H1 (cell line): ENCODE measurements around the gene SETD1B. TPM values are rescaled to one million over a fixed set of nuclear protein-coding genes. Genes with fewer than 3 reads are reported as not detected.
A peak's percentile ranks its signal among the peaks of the same experiment; 100 is the strongest.

Experiments used
- CTCF ChIA-PET: fragments of 300-600 bp; sonication (Branson Sonifier 250); formaldehyde crosslinking; loops from one replicate; lab custom pipeline; 2021; ENCODE audit not compliant: partially characterized antibody; lab: Charles Lee
- POLR2A ChIA-PET: fragments of 300-600 bp; sonication (Branson Sonifier 250); formaldehyde crosslinking; loops from one replicate; lab custom pipeline; 2021; ENCODE audit warnings: inconsistent platforms; ENCODE audit not compliant: partially characterized antibody; lab: Charles Lee
- DNase-seq, 2 experiments: peaks; one replicate each; pipeline versions ENCODE4 v3.0.0 to v3.0.0-alpha.2; 2010 to 2022; ENCODE audit warnings: low spot score in 2 of 2, low read depth in 1 of 2, mixed read lengths in 1 of 2
- FAIRE-seq: peaks from 2 replicates; lab custom pipeline; 2011; peaks lifted over from hg19 to GRCh38; lab: Jason Lieb, UNC
- H2AFZ ChIP-seq: 2 replicates; pipeline ENCODE4 v1.8.1; 2012; ENCODE audit warnings: low read length, inconsistent platforms
- H2AK5ac ChIP-seq: 2 replicates; pipeline ENCODE4 v1.6.1; 2013; ENCODE audit warnings: low read depth, low read length
- H2BK120ac ChIP-seq: replicated peaks from 2 replicates; pipeline ENCODE3; 2013; ENCODE audit warnings: low read depth, low read length, inconsistent platforms
- H2BK12ac ChIP-seq: 2 replicates; pipeline ENCODE4 v1.6.1; 2013; ENCODE audit warnings: low read depth, low read length
- H2BK15ac ChIP-seq: 2 replicates; pipeline ENCODE4 v1.6.1; 2013; ENCODE audit warnings: low read length
- H2BK20ac ChIP-seq: 2 replicates; pipeline ENCODE4 v1.6.1; 2013; ENCODE audit warnings: low read length
- H2BK5ac ChIP-seq: 2 replicates; pipeline ENCODE4 v1.6.1; 2013; ENCODE audit warnings: low read depth, low read length
- H3K14ac ChIP-seq: 2 replicates; pipeline ENCODE4 v1.6.1; 2013; ENCODE audit warnings: inconsistent platforms; ENCODE audit not compliant: insufficient read length
- H3K18ac ChIP-seq: 2 replicates; pipeline ENCODE4 v1.6.1; 2013; ENCODE audit warnings: low read length; ENCODE audit errors: extremely low read depth
- H3K23ac ChIP-seq: 2 replicates; pipeline ENCODE4 v1.6.1; 2013; ENCODE audit warnings: inconsistent platforms; ENCODE audit not compliant: insufficient read length
- H3K23me2 ChIP-seq: 2 replicates; pipeline ENCODE4 v1.6.1; 2013; ENCODE audit warnings: low read depth, low read length
- H3K27ac ChIP-seq: 2 replicates; pipeline ENCODE4 v1.6.1; 2011; ENCODE audit warnings: low read depth, low read length, inconsistent platforms
- H3K27me3 ChIP-seq, 4 experiments: replicated peaks in 1 of 4; 1 replicate in 1 of 4; 2 replicates in 3 of 4; pipeline versions ENCODE4 v1.6.1 to v1.8.1; 2011 to 2013; ENCODE audit warnings: low read length in 3 of 4, mild to moderate bottlenecking in 3 of 4, inconsistent platforms in 2 of 4, mixed read lengths in 2 of 4, moderate library complexity in 1 of 4; ENCODE audit not compliant: control insufficient read depth in 3 of 4, insufficient read depth in 3 of 4; ENCODE audit errors: extremely low read depth in 1 of 4
- H3K36me3 ChIP-seq, 4 experiments: 2 replicates each; pipeline versions ENCODE4 v1.6.1 to v1.8.1; 2011 to 2013; ENCODE audit warnings: mild to moderate bottlenecking in 4 of 4, low read length in 3 of 4, moderate library complexity in 2 of 4, control low read depth in 1 of 4, inconsistent platforms in 1 of 4; ENCODE audit not compliant: insufficient read depth in 4 of 4, control insufficient read depth in 2 of 4
- H3K4ac ChIP-seq: replicated peaks from 2 replicates; pipeline ENCODE3; 2013; ENCODE audit warnings: low read length, low read depth, mixed read lengths, inconsistent platforms; ENCODE audit not compliant: insufficient read length
- H3K4me1 ChIP-seq, 4 experiments: replicated peaks in 1 of 4; 1 replicate in 1 of 4; 2 replicates in 3 of 4; pipeline versions ENCODE4 v1.6.1 to v1.8.1; 2011 to 2013; ENCODE audit warnings: low read length in 3 of 4, inconsistent platforms in 2 of 4, mixed read lengths in 1 of 4; ENCODE audit not compliant: insufficient read depth in 4 of 4, control insufficient read depth in 3 of 4
- H3K4me2 ChIP-seq, 2 experiments: 2 replicates each; pipeline versions ENCODE4 v1.6.1 to v1.8.1; 2011 to 2013; ENCODE audit warnings: low read depth in 2 of 2, low read length in 2 of 2, control low read depth in 1 of 2, inconsistent platforms in 1 of 2, mild to moderate bottlenecking in 1 of 2; ENCODE audit not compliant: insufficient read depth in 1 of 2
- H3K4me3 ChIP-seq, 4 experiments: fragments of 200-600, 300-600 bp in 1 of 4; sonication (generic), shearing (Covaris generic), sonication (Bioruptor Twin) in 1 of 4; 2 replicates each; pipeline versions ENCODE4 v1.5.1 to v1.8.1; 2011 to 2016; ENCODE audit warnings: low read length in 4 of 4, low read depth in 3 of 4, control low read depth in 2 of 4, inconsistent platforms in 2 of 4, mild to moderate bottlenecking in 2 of 4, mixed read lengths in 1 of 4, moderate library complexity in 1 of 4; ENCODE audit not compliant: insufficient read depth in 2 of 4; ENCODE audit errors: extremely low read depth in 1 of 4
- H3K56ac ChIP-seq: replicated peaks from 2 replicates; pipeline ENCODE3; 2013; ENCODE audit warnings: low read depth, mild to moderate bottlenecking, mixed read lengths, low read length, inconsistent platforms; ENCODE audit not compliant: insufficient read length
- H3K79me1 ChIP-seq: 2 replicates; pipeline ENCODE4 v1.6.1; 2013; ENCODE audit warnings: low read depth, low read length, control low read depth
- H3K79me2 ChIP-seq, 2 experiments: 2 replicates each; pipeline versions ENCODE4 v1.6.1 to v1.8.1; 2012 to 2013; ENCODE audit warnings: low read length in 2 of 2, mild to moderate bottlenecking in 2 of 2, inconsistent platforms in 1 of 2; ENCODE audit not compliant: insufficient read depth in 2 of 2, control insufficient read depth in 1 of 2
- H3K9ac ChIP-seq, 4 experiments: replicated peaks in 1 of 4; 1 replicate in 1 of 4; 2 replicates in 3 of 4; pipeline versions ENCODE4 v1.6.1 to v1.8.1; 2011 to 2013; ENCODE audit warnings: low read depth in 3 of 4, low read length in 3 of 4, control low read depth in 2 of 4, mild to moderate bottlenecking in 2 of 4, moderate library complexity in 2 of 4, inconsistent platforms in 1 of 4; ENCODE audit errors: extremely low read depth in 1 of 4
- H3K9me3 ChIP-seq, 2 experiments: 2 replicates each; pipeline versions ENCODE4 v1.6.1 to v1.8.1; 2012 to 2013; ENCODE audit warnings: mild to moderate bottlenecking in 2 of 2, moderate library complexity in 2 of 2, control low read depth in 1 of 2, inconsistent platforms in 1 of 2, low read depth in 1 of 2, low read length in 1 of 2, mixed read lengths in 1 of 2; ENCODE audit not compliant: insufficient read depth in 2 of 2
- H4K20me1 ChIP-seq, 2 experiments: replicated peaks in 1 of 2; 2 replicates each; pipeline versions ENCODE3 to v1.8.1; 2011 to 2013; ENCODE audit warnings: inconsistent platforms in 2 of 2, low read length in 2 of 2, mild to moderate bottlenecking in 1 of 2; ENCODE audit not compliant: insufficient read depth in 2 of 2, control insufficient read depth in 1 of 2
- H4K5ac ChIP-seq: 2 replicates; pipeline ENCODE4 v1.6.1; 2013; ENCODE audit warnings: low read length, low read depth, mixed read lengths, inconsistent platforms; ENCODE audit not compliant: insufficient read length
- H4K8ac ChIP-seq: 2 replicates; pipeline ENCODE4 v1.8.0; 2013; ENCODE audit warnings: mild to moderate bottlenecking, moderate library complexity, low read length, inconsistent platforms; ENCODE audit not compliant: insufficient read depth; ENCODE audit errors: extremely low read depth
- H4K91ac ChIP-seq: replicated peaks from 2 replicates; pipeline ENCODE3; 2013; ENCODE audit warnings: low read length, mixed read lengths, inconsistent platforms; ENCODE audit not compliant: insufficient read length
- BCL11A ChIP-seq, 2 experiments: IDR thresholded peaks; one replicate each; pipeline ENCODE4 v1.6.1; 2011; ENCODE audit warnings: low read depth in 2 of 2, low read length in 2 of 2, mild to moderate bottlenecking in 2 of 2
- CBX5 ChIP-seq: fragments of 300-800, 300-1000 bp; sonication (generic); IDR thresholded peaks from 2 replicates; pipeline ENCODE4 v1.7.1; 2016; ENCODE audit warnings: antibody characterized with exemption, low read length, low read depth
- CBX8 ChIP-seq: fragments of 300-800, 300-1000 bp; sonication (generic); IDR thresholded peaks from 2 replicates; pipeline ENCODE4 v1.7.1; 2016; ENCODE audit warnings: low read depth, low read length, borderline replicate concordance
- EGR1 ChIP-seq: IDR thresholded peaks from 2 replicates; pipeline ENCODE4 v1.6.1; 2011; ENCODE audit warnings: low read depth, low read length, borderline replicate concordance
- EZH2 ChIP-seq: fragments of 200-600 bp; sonication (generic); IDR thresholded peaks from 2 replicates; pipeline ENCODE4 v1.7.1; 2012; ENCODE audit warnings: low read depth, mild to moderate bottlenecking, moderate library complexity, low read length, inconsistent platforms; ENCODE audit not compliant: severe bottlenecking
- GABPA ChIP-seq: IDR thresholded peaks from 2 replicates; pipeline ENCODE4 v1.6.1; 2011; ENCODE audit warnings: mild to moderate bottlenecking, low read length, moderate library complexity, borderline replicate concordance; ENCODE audit not compliant: insufficient read depth
- HDAC2 ChIP-seq, 2 experiments: fragments of 300-600 bp in 1 of 2; sonication (generic) in 1 of 2; IDR thresholded peaks; 2 replicates each; pipeline ENCODE4 v1.6.1; 2011 to 2012; ENCODE audit warnings: low read depth in 2 of 2, low read length in 2 of 2, mild to moderate bottlenecking in 2 of 2, moderate library complexity in 2 of 2, borderline replicate concordance in 1 of 2, inconsistent platforms in 1 of 2
- SIX5 ChIP-seq: IDR thresholded peaks from 2 replicates; pipeline ENCODE4 v1.6.1; 2011; ENCODE audit warnings: mild to moderate bottlenecking, low read depth, low read length
- SP1 ChIP-seq: IDR thresholded peaks from 2 replicates; pipeline ENCODE4 v1.6.1; 2011; ENCODE audit warnings: low read depth, low read length
- SP2 ChIP-seq: IDR thresholded peaks from 2 replicates; pipeline ENCODE4 v1.6.1; 2012; ENCODE audit warnings: mild to moderate bottlenecking, low read length, inconsistent platforms
- WGBS, 2 experiments: shearing (Covaris generic) in 1 of 2; methylation state at CpG; one replicate each; pipeline versions ENCODE4 v1.1.6 to v1.1.7; 2013 to 2015; ENCODE audit warnings: low lambda C conversion rate in 2 of 2, mixed read lengths in 2 of 2, inconsistent platforms in 1 of 2, low coverage in 1 of 2, missing lambda C conversion rate in 1 of 2; ENCODE audit not compliant: insufficient replicate concordance in 2 of 2, insufficient coverage in 1 of 2, insufficient read length in 1 of 2; ENCODE audit errors: extremely low coverage in 1 of 2, missing lambda C conversion rate in 1 of 2; 5-methylcytosine and 5-hydroxymethylcytosine counted together
- polyA plus RNA-seq, 7 experiments: library from polyadenylated mRNA; depleted of rRNA in 3 of 7; stranded (reverse) in 5 of 7; unstranded in 2 of 7; fragments of >200 nt in 5 of 7; fragments of 200-250 nt in 2 of 7; gene quantifications; 1 replicate in 5 of 7; 2 replicates in 1 of 7; 4 replicates in 1 of 7; pipeline versions ENCODE4 v1.2.1 to v1.2.3, GENCODE V29; 2011 to 2013; ENCODE audit warnings: missing spikeins in 2 of 7, mixed read lengths in 2 of 7
- total RNA-seq: library from RNA; stranded (reverse); fragmentation: NEBNext Ultra II Directional; extraction: Animal tissue kit (Norgen Biotek cat#: 25700); gene quantifications from 2 replicates; pipeline ENCODE4 v1.2.1, GENCODE V29; 2021
- TF ChIP-seq, protein P1 (sequence below): IDR thresholded peaks from 2 replicates; pipeline ENCODE4 v1.6.1; 2011; ENCODE audit warnings: low read depth, mild to moderate bottlenecking, low read length; ENCODE audit not compliant: insufficient read depth
- TF ChIP-seq, protein P2 (sequence below): IDR thresholded peaks from 2 replicates; pipeline ENCODE4 v1.6.1; 2011; ENCODE audit warnings: low read length, improper control_type of control experiment

SETD1B gene
- total and polyA plus RNA-seq, 2 of the 8 experiments (the other 6 are each of a cell fraction or from before 2014, with no cell fraction given): 1.3 to 17.7 TPM

DNA sequence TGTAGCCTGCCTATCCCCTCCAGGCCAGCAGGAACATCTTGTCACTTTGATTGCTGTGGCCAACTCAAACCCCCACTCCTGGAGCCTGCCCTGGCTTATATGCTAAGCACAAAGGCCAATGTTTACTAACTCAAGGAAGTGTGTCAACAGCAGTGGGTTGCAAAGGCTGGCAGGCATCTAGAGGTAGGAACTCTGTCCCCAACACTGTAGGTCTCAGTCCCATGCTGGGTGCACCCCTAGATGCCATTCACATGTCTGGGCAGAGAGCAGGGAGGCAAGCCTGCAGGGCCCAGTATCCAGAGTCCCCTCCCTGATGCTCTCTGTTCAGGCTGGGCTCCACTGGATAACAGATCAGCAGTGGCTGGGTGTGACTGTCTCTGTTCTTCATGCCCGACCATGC, 56.4 kb downstream of the SETD1B start:
- DNase-seq (no peak), FAIRE-seq (no peak)
- Histone ChIP-seq H3K79me2 (no peaks in the 10 kb centered on the region), H2AK5ac (0 out of 2 replicates have a peak overlapping the region, but pooled peaks have one; percentile 53), H4K91ac (no peak overlapping the region), H4K20me1 (no peaks in the 10 kb centered on the region), H3K23me2 (no peaks in the 10 kb centered on the region), H3K36me3 (no peaks in the 10 kb centered on the region), H2BK5ac (no peak overlapping the region), H3K9me3 (no peaks in the 10 kb centered on the region), H3K4ac (no peak overlapping the region), H3K4me2 (no peak overlapping the region), H2BK120ac (no peak overlapping the region), H4K8ac (no peak overlapping the region), H3K18ac (no peak overlapping the region), H3K27me3 (no peaks in the 10 kb centered on the region; a peak in 1 of 7 replicates), H3K56ac (no peak overlapping the region), H3K4me1 (peaks cover 0 to 17% (median 11%) of the 10 kb centered on the region in 4 experiments; a peak in 5 of 7 replicates), H2AFZ (no peak overlapping the region), H3K4me3 (no peak overlapping the region), H2BK15ac (no peak overlapping the region), H3K27ac (no peak overlapping the region), H2BK20ac (no peak overlapping the region), H2BK12ac (0 out of 2 replicates have a peak overlapping the region, but pooled peaks have one; percentile 1), H3K9ac (no peak overlapping the region), H3K14ac (no peak overlapping the region), H4K5ac (no peak overlapping the region), H3K23ac (no peak overlapping the region), H3K79me1 (no peaks in the 10 kb centered on the region)
- CTCF ChIA-PET: interaction anchor here (0.5 to 4.1 kb wide), 8 partner anchors 9 to 965 kb away, joined by 3 to 20 read pairs (median 4); partner anchors contain the start of genes MORN3 and PSMD9
- 100% methylated on average over 1 of the region's 1 CpG; no CpG with 5 or more reads in 1 of the 2 experiments for WGBS, 2 experiments
- POLR2A ChIA-PET: no interaction called here
- TF ChIP-seq HDAC2 (IDR thresholded peaks at IDR 0.05; ENCODE audit: borderline replicate concordance in 1 of 2, low read depth in 2 of 2, low read length in 2 of 2): no peak
- no peak for TF ChIP-seq SP2
- TF ChIP-seq CBX5: no peak
- no peak for TF ChIP-seq EGR1
- TF ChIP-seq EZH2: no peak
- TF ChIP-seq BCL11A (IDR thresholded peaks at IDR 0.05; ENCODE audit: low read depth in 2 of 2, low read length in 2 of 2): no peak
- no peak for TF ChIP-seq GABPA
- no peak for TF ChIP-seq CBX8
- TF ChIP-seq, protein P1, sequence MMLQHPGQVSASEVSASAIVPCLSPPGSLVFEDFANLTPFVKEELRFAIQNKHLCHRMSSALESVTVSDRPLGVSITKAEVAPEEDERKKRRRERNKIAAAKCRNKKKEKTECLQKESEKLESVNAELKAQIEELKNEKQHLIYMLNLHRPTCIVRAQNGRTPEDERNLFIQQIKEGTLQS: no peak
- no peak for TF ChIP-seq SIX5
- TF ChIP-seq SP1: no peak
- TF ChIP-seq, protein P2, sequence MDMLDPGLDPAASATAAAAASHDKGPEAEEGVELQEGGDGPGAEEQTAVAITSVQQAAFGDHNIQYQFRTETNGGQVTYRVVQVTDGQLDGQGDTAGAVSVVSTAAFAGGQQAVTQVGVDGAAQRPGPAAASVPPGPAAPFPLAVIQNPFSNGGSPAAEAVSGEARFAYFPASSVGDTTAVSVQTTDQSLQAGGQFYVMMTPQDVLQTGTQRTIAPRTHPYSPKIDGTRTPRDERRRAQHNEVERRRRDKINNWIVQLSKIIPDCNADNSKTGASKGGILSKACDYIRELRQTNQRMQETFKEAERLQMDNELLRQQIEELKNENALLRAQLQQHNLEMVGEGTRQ: no peak
